Chondrocyte (in vitro differentiated cells): Measurements from ENCODE around the gene MXRA8. TPM values are rescaled to one million over a fixed set of nuclear protein-coding genes. Genes with fewer than 3 reads are reported as not detected.
A peak's percentile ranks its signal among the peaks of the same experiment; 100 is the strongest.

Source experiments
- DNase-seq: peaks from one replicate; pipeline ENCODE4 v3.0.0; 2021; ENCODE audit warnings: mixed read lengths, low spot score
- H3K27ac Mint-ChIP-seq: one replicate; pipeline ENCODE4 v1.8.0; 2021; ENCODE audit warnings: mild to moderate bottlenecking, moderate library complexity, mixed read lengths; ENCODE audit not compliant: unreplicated experiment
- H3K27me3 Mint-ChIP-seq: 2 replicates; pipeline ENCODE4 v1.8.0; 2021; ENCODE audit warnings: low read depth, mixed read lengths
- H3K36me3 Mint-ChIP-seq: 2 replicates; pipeline ENCODE4 v1.8.0; 2021; ENCODE audit warnings: low read depth, mixed read lengths
- H3K4me1 Mint-ChIP-seq: 2 replicates; pipeline ENCODE4 v1.8.0; 2021; ENCODE audit warnings: low read depth, mild to moderate bottlenecking, mixed read lengths
- H3K4me3 Mint-ChIP-seq: one replicate; pipeline ENCODE4 v1.8.0; 2021; ENCODE audit warnings: mild to moderate bottlenecking, moderate library complexity, mixed read lengths; ENCODE audit not compliant: unreplicated experiment
- H3K9me3 Mint-ChIP-seq: 2 replicates; pipeline ENCODE4 v1.8.0; 2021; ENCODE audit warnings: low read depth, mixed read lengths
- CTCF ChIP-seq: fragments of 200-600 bp; sonication (generic); IDR thresholded peaks from 2 replicates; pipeline ENCODE4 v1.5.0; 2021; ENCODE audit warnings: antibody characterized with exemption, mild to moderate bottlenecking, moderate library complexity
- total RNA-seq: library from RNA; stranded (reverse); gene quantifications from 3 replicates; pipeline ENCODE4 v1.2.1, GENCODE V29; 2021

MXRA8 gene
- total RNA-seq, 1 donor from 2014 or later, result 158 TPM

GRCh38 chr1:1348420-1349255 is 9.7 kb downstream of the MXRA8 start:
- Mint-ChIP-seq H3K27ac (peak overlapping the region; percentile 32), H3K36me3 (no peaks in the 10 kb centered on the region)

GRCh38 chr1:1347663-1348419 is 10.5 kb downstream of the MXRA8 start:
- Mint-ChIP-seq H3K9me3 (no peaks in the 10 kb centered on the region), H3K27me3 (no peaks in the 10 kb centered on the region), H3K4me3 (peak overlapping the region; percentile 72), H3K4me1 (peaks cover 35% of the 10 kb centered on the region), H3K36me3 (no peaks in the 10 kb centered on the region), H3K27ac (peak overlapping the region; percentile 32)
- TF ChIP-seq CTCF, result peak; percentile 5
- no peak for DNase-seq

More at GRCh38 chr1:1348420-1349255, 9.7 kb downstream of the MXRA8 start:
- no peak for DNase-seq
- Mint-ChIP-seq H3K27me3 (no peaks in the 10 kb centered on the region), H3K9me3 (no peaks in the 10 kb centered on the region), H3K4me3 (peak overlapping the region; percentile 72), H3K4me1 (peaks cover 37% of the 10 kb centered on the region)
- TF ChIP-seq CTCF, result peak; percentile 3

- H3K4me1 Mint-ChIP-seq, result peaks cover 27% of the 10 kb centered on the region
These were observed 11.2 kb downstream of the MXRA8 start for GRCh38 chr1:1347026-1347595.

GRCh38 chr1:1346501-1346890 is 11.9 kb downstream of the MXRA8 start:
- no peak overlapping the region for H3K27ac Mint-ChIP-seq
- H3K4me1 Mint-ChIP-seq, result peaks cover 24% of the 10 kb centered on the region
- no peak overlapping the region for H3K4me3 Mint-ChIP-seq
- H3K9me3 Mint-ChIP-seq, result no peaks in the 10 kb centered on the region
- no peaks in the 10 kb centered on the region for H3K36me3 Mint-ChIP-seq
- DNase-seq, result no peak
- no peak for TF ChIP-seq CTCF
- no peaks in the 10 kb centered on the region for H3K27me3 Mint-ChIP-seq

More at GRCh38 chr1:1347026-1347595, 11.2 kb downstream of the MXRA8 start:
- Mint-ChIP-seq H3K27ac (peak overlapping the region; percentile 32), H3K9me3 (no peaks in the 10 kb centered on the region), H3K27me3 (no peaks in the 10 kb centered on the region), H3K36me3 (no peaks in the 10 kb centered on the region), H3K4me3 (peak overlapping the region; percentile 72)
- TF ChIP-seq CTCF, result no peak
- no peak for DNase-seq

GRCh38 chr1:1345860-1346500 is 12.4 kb downstream of the MXRA8 start:
- DNase-seq, result no peak
- no peak overlapping the region for H3K27ac Mint-ChIP-seq

More at GRCh38 chr1:1345860-1346500, 12.4 kb downstream of the MXRA8 start:
- H3K4me3 Mint-ChIP-seq, result no peak overlapping the region
- H3K4me1 Mint-ChIP-seq, result peaks cover 24% of the 10 kb centered on the region
- H3K36me3 Mint-ChIP-seq, result no peaks in the 10 kb centered on the region
- no peaks in the 10 kb centered on the region for H3K9me3 Mint-ChIP-seq
- no peaks in the 10 kb centered on the region for H3K27me3 Mint-ChIP-seq
- no peak for TF ChIP-seq CTCF
